HG03039 (cell line): ENCODE results near the gene POLR2C.

Experiments
- ATAC-seq: cut with Tn5 transposase; IDR thresholded peaks from one replicate; pipeline ENCODE4 v1.9.1; 2021; ENCODE audit warnings: mild to moderate bottlenecking, moderate library complexity; ENCODE audit not compliant: unreplicated experiment

Gene POLR2C

DNA sequence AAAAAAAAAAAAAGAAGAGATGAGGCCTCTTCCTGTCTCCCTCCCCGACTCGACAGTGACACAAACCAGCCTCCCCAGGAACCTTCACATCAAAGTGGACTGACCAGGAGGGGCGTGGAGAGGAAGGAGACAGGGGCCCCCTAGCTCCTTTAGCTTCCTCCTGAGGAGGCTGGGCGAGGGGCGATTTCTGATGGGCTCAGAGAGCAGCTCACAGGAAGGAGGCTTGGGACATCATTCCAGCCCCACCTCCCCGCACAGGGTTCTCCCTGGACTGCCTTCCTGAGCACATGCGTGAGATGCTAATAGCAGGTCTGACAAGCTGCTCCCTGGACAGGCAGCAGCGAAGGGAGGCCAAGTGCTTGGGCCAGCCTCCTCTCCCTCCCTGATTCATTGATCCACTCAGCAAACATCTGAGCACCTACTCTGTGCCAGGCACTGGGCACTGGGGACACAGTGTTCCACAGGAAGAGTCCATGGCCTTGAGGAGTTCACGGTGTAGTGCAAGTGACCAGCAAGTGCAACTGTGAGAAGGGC, 38.2 kb downstream of the POLR2C start:
- no peak for ATAC-seq

DNA sequence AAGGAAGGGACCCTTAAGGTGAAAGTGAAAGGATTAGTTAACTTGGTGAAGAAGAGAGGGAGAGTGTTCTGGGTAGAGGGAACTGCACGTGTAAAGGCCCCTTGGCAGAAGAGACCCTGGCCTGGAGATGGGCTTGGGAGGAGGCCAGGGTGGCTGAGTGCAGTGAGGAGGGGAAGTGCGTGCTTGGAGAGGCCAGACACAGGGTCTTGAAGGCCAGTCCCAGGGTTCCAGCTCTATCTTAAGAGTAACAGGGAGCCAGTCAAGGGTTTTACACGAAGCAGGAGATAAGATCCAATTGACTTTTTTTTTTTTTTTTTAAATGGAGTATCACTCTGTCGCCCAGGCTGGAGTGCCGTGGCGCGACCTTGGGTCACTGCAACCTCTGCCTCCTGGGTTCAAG, 39.0 kb downstream of the POLR2C start:
- ATAC-seq = no peak

- no peak for ATAC-seq
These were observed 39.7 kb downstream of the POLR2C start for GRCh38 chr16:57502048-57502775.

GRCh38 chr16:57503366-57503765, 40.9 kb downstream of the POLR2C start:
- ATAC-seq = no peak

GRCh38 chr16:57504001-57504400, 41.5 kb downstream of the POLR2C start:
- ATAC-seq = no peak

DNA sequence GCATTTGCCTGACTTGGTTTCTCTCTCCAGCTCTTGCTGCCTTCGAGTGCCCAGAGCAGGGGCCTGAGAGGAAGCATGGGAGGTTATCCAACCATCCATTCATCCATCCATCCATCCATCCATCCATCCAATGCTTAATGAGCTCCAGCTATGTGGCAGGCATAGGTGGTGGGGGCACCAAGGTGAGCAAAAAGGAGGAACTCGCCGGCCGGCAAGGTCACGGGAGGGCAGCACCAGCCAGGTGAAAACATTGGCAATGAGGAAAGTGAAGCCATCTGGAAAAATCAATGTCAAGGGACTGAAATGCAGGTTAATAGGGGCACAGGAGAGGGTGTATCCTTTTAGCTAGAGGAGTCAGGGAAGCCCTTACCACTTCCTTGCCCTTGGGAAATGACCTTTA, 42.0 kb downstream of the POLR2C start:
- no peak for ATAC-seq

DNA sequence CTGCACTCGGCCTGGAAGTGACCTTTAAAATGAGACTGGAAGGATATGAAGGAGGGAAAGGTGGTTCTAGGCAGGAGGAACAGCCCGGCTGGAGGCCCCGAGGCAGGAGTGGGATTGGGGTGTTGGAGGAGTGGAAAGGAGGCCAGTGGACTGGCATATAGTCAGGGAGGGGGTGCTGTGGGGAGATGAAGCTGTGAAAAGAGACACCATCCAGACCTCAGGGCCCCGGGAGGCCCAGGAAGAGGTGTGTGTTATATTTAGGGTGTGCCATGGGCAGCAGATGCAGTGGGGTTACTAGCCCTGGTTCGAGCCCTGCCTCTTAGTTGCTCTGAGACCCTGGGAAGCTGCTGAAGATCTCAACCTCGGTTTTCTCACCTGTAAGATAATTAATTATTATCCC, 42.7 kb downstream of the POLR2C start:
- ATAC-seq = no peak

DNA sequence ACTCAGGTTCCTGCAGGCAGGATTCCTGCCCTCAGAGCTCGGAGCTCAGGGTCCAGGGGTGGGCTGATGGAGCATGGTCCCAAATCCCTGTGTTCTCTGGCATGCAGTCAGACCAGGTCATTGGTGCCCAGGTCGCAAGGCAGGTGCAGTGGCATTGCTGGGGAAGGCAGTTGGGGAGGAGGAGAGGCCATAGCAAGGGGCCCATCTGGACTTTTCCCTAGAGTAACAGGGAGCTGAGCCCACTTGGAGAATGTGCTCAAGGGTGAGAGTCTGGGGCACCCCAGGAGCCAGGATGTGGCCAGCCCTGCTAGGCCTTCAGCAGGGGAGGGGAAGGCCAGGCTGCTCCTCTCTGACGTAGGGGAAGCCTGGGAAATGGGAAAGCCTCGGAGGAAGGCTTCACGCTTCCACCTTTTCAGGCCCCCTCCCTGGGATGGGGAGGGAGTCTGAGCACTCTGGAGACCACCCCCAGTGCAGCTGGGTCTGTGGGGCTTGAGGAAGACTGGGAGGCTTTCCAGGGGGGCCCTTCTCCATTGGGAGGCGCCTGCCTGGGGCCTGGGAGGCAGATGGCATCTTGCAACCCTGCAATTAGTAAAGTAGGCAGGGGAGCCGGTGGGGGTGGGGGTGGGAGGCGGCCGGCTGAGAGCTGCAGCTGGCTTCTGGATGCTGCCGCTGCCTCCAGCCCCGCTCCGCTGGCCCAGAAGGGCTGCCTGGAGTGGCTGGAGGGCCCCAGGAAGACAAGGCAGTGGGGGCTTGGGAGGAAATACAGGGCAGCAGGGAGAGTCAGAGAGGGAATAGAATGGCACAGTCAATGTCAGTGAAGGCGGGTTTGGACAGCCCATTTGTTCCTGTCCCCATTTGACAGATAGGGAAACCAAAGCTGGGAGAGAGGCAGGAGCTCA, 44.9 kb downstream of the POLR2C start:
- no peak for ATAC-seq

GRCh38 chr16:57508035-57508425, 45.6 kb downstream of the POLR2C start:
- no peak for ATAC-seq

DNA sequence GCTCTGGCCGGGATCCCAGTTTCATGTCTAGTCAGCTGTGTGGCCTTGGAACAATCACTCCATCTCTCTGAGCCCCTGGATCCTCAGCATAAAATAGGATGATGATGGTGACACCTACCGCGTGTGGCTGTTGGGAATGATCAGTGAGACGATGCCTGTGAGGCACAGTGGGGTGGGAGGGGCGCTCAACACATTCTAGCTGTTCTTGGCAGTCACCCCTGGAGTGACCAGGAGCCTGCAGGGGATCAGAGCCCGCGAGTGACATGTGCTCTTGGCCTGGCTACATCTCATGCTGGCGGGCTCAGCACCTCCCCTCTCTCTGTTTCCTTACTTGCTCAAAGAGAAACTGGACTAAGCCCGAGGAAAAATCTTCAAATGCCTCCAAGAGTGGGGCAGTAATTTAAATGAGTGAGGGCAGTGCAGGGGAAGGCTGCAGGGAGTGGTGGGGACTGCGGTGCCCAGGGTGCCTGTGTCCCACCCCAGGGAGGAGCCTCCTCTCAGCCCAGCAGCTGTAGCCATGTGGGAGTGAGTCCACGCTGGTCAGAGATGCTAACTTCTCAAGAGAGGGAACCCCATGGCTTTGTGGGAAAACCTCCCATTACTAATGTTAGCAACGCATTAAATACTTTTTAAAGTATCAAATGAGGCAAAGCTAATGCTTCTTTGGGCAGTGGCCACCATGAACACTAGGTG, 46.9 kb downstream of the POLR2C start:
- ATAC-seq = no peak

GRCh38 chr16:57510016-57510871, 47.8 kb downstream of the POLR2C start:
- no peak for ATAC-seq

DNA sequence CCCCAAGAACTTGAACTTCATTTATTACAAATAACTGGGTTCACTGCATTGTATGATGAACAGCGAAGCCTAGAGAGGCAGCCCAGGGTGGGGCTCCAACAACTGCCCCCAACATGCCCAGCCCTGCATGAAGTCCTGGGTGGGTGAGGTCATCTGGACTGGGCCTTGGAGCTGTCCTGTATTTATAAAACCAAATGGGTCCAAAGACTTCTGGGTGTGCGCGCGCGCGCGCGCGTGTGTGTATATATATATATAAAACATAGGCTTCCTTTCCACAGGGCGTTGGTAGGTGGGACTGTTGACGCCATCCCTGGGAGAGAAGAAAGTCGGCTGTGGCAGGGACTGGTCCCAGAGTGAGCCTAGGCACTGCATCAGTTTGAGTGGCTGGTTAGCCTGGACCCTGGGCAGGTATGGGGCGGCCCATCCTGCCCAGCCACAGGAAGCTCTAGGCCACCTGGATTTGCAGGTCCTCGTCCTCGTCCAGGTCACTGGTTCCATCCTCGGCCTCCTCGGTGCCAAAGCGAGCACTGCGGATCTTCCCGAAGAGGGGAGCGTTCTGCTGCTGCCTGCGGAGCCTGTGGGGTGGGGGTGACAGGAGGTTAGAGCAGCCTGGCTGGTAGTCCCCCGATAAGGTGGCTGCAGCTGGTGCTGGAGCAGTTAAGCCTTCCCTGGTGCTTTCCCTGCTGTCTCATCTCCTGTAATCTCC, 50.0 kb downstream of the POLR2C start:
- ATAC-seq = no peak

- ATAC-seq = no peak
These were observed 51.1 kb downstream of the POLR2C start for GRCh38 chr16:57513371-57514102.

DNA sequence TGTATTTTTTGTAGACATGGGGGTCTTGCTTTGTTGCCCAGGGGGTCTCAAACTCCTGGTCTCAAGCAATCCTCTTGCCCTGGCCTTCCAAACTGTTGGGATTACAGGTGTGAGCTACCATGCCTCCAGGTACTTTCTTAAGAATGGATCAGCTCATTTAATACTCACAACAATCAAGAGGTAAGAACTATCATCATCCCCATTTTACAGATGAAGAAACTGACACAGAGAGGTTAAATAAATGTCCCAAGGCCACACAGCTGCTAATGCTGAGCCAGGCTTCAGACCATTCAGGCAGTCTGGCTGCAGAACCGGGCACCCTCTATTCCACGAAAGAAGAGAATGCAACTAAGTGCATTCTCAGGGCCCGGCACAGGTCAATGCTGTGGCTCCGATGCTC, 51.9 kb downstream of the POLR2C start:
- no peak for ATAC-seq

- no peak for ATAC-seq
These were observed 52.5 kb downstream of the POLR2C start for GRCh38 chr16:57514791-57515600.

- ATAC-seq = no peak
These were observed 53.8 kb downstream of the POLR2C start for GRCh38 chr16:57516176-57516725.

- no peak for ATAC-seq
These were observed 54.3 kb downstream of the POLR2C start for GRCh38 chr16:57516773-57517172.
